Ishikawa (cell line): Measurements from ENCODE around the gene GSK3B.

Source experiments
- CEBPB ChIP-seq: IDR thresholded peaks from 2 replicates; pipeline ENCODE4 v1.6.1; 2012
- CREB1 ChIP-seq: IDR thresholded peaks from 2 replicates; pipeline ENCODE4 v1.6.1; 2012; ENCODE audit warnings: low read depth
- EGR1 ChIP-seq: IDR thresholded peaks from 2 replicates; pipeline ENCODE4 v1.6.1; 2012
- EP300 ChIP-seq: IDR thresholded peaks from 2 replicates; pipeline ENCODE4 v1.6.1; 2012; ENCODE audit warnings: borderline replicate concordance
- FOXM1 ChIP-seq: IDR thresholded peaks from 2 replicates; pipeline ENCODE4 v1.6.1; 2012; ENCODE audit warnings: low read depth, borderline replicate concordance
- NFIC ChIP-seq: IDR thresholded peaks from 2 replicates; pipeline ENCODE4 v1.6.1; 2012
- RAD21 ChIP-seq: IDR thresholded peaks from 2 replicates; pipeline ENCODE4 v1.6.1; 2012; ENCODE audit warnings: low read depth
- TAF1 ChIP-seq: IDR thresholded peaks from 2 replicates; pipeline ENCODE4 v1.6.1; 2012; ENCODE audit warnings: low read depth, mild to moderate bottlenecking
- TCF12 ChIP-seq: IDR thresholded peaks from 2 replicates; pipeline ENCODE4 v1.6.1; 2012; ENCODE audit warnings: low read depth
- TEAD4 ChIP-seq: IDR thresholded peaks from 2 replicates; pipeline ENCODE4 v1.6.1; 2012
- YY1 ChIP-seq: IDR thresholded peaks from 2 replicates; pipeline ENCODE4 v1.6.1; 2012; ENCODE audit warnings: low read depth
- ZBTB7A ChIP-seq: IDR thresholded peaks from 2 replicates; pipeline ENCODE4 v1.6.1; 2012; ENCODE audit warnings: low read depth
- TF ChIP-seq, protein P1 (sequence below): IDR thresholded peaks from 2 replicates; pipeline ENCODE4 v1.6.1; 2012
- TF ChIP-seq, protein P2 (sequence below): IDR thresholded peaks from 2 replicates; pipeline ENCODE4 v1.6.1; 2012
- TF ChIP-seq, protein P3 (sequence below): IDR thresholded peaks from 2 replicates; pipeline ENCODE4 v1.6.1; 2012; ENCODE audit warnings: low read depth, mild to moderate bottlenecking

Gene GSK3B

DNA sequence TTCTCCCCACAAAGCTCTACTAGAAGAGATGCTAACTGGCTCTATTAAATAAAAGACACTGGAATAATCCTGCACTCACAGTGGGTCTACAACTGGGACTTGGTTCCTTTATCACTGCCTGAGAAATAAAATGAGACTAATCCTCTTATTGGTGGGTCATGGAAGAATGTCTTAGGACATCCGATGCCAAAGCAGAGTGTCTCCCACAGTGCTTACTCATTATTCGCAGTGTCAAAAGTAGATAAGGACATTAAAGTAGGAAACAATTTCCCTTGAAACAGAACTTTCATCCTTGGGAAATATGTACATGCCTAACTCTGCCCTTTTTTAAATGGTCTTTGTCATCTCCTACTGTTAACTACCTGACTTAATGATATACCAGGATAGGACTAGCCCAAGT is 71.5 kb downstream of the GSK3B start:
- TF ChIP-seq, protein P1, sequence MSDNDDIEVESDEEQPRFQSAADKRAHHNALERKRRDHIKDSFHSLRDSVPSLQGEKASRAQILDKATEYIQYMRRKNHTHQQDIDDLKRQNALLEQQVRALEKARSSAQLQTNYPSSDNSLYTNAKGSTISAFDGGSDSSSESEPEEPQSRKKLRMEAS = no peak
- TF ChIP-seq RAD21 (no peak), ZBTB7A (no peak), TEAD4 (no peak), FOXM1 (no peak), CEBPB (no peak)
- TF ChIP-seq, protein P2, sequence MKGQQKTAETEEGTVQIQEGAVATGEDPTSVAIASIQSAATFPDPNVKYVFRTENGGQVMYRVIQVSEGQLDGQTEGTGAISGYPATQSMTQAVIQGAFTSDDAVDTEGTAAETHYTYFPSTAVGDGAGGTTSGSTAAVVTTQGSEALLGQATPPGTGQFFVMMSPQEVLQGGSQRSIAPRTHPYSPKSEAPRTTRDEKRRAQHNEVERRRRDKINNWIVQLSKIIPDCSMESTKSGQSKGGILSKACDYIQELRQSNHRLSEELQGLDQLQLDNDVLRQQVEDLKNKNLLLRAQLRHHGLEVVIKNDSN = no peak

DNA sequence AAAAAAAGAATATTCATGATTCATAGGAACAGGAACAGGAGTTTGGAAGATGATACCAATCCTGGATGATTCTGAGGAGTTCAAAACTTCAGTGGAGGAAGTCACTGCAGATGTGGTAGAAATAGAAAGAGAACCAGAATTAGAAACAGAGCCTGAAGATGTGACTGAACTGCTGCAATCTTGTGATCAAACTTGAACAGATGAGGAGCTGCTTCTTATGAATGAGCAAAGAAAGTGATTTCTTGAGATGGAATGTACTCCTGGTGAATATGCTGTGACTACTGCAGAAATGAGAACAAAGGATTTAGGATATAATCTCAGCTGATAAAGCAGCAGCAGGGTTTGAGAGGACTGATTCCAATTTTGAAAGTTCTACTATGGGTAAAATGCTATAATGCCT is 72.7 kb downstream of the GSK3B start:
- TF ChIP-seq TCF12 (no peak), CREB1 (no peak), EP300 (no peak), NFIC (no peak), RAD21 (no peak), YY1 (no peak), ZBTB7A (no peak), TEAD4 (no peak), EGR1 (no peak), CEBPB (no peak)
- TF ChIP-seq, protein P3, sequence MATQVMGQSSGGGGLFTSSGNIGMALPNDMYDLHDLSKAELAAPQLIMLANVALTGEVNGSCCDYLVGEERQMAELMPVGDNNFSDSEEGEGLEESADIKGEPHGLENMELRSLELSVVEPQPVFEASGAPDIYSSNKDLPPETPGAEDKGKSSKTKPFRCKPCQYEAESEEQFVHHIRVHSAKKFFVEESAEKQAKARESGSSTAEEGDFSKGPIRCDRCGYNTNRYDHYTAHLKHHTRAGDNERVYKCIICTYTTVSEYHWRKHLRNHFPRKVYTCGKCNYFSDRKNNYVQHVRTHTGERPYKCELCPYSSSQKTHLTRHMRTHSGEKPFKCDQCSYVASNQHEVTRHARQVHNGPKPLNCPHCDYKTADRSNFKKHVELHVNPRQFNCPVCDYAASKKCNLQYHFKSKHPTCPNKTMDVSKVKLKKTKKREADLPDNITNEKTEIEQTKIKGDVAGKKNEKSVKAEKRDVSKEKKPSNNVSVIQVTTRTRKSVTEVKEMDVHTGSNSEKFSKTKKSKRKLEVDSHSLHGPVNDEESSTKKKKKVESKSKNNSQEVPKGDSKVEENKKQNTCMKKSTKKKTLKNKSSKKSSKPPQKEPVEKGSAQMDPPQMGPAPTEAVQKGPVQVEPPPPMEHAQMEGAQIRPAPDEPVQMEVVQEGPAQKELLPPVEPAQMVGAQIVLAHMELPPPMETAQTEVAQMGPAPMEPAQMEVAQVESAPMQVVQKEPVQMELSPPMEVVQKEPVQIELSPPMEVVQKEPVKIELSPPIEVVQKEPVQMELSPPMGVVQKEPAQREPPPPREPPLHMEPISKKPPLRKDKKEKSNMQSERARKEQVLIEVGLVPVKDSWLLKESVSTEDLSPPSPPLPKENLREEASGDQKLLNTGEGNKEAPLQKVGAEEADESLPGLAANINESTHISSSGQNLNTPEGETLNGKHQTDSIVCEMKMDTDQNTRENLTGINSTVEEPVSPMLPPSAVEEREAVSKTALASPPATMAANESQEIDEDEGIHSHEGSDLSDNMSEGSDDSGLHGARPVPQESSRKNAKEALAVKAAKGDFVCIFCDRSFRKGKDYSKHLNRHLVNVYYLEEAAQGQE = no peak
- TF ChIP-seq, protein P2 = no peak
- TF ChIP-seq, protein P1 = no peak

- TF ChIP-seq, protein P2 = no peak
- no peak for TF ChIP-seq EP300
Observed at GRCh38 chr3:120018299-120018698, 75.9 kb downstream of the GSK3B start.

GRCh38 chr3:120017692-120018091 is 76.6 kb downstream of the GSK3B start:
- TF ChIP-seq CREB1 (no peak), FOXM1 (no peak), TEAD4 (no peak), CEBPB (no peak), YY1 (no peak)
- TF ChIP-seq, protein P1 = no peak

DNA sequence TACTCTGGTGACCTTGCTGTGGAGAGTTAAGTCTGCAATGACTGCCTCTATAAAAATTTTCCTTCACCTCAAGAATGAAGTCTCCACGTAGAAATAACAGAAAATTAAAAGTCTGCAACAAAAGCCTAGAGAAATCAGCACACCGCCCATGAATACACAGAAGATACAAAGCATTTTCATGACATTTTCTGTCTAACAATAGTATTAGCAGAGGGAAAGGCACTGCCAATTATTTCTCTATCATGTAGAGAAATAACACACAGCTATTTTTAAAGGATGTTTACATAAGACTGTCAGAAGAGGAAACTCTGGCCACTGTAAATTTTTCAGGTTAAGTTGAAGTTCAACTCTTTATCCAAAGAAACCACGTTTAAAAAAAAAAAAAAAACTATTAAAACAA is 80.8 kb downstream of the GSK3B start:
- TF ChIP-seq, protein P3 = no peak

GRCh38 chr3:119998166-119998565 is 96.1 kb downstream of the GSK3B start:
- TF ChIP-seq, protein P3 = no peak
- TF ChIP-seq NFIC (no peak), TAF1 (no peak), EP300 (no peak), RAD21 (no peak), ZBTB7A (no peak), TCF12 (no peak), TEAD4 (no peak)
